ENCODE data around the gene HSH2D. TPM values are rescaled to one million over a fixed set of nuclear protein-coding genes. Genes with fewer than 3 reads are reported as not detected.
A peak's percentile ranks its signal among the peaks of the same experiment; 100 is the strongest.

The HSH2D gene
- total and polyA plus RNA-seq, 12 donors, result 0.21 to 4.7 (median 0.97) TPM; not detected in 1

DNA sequence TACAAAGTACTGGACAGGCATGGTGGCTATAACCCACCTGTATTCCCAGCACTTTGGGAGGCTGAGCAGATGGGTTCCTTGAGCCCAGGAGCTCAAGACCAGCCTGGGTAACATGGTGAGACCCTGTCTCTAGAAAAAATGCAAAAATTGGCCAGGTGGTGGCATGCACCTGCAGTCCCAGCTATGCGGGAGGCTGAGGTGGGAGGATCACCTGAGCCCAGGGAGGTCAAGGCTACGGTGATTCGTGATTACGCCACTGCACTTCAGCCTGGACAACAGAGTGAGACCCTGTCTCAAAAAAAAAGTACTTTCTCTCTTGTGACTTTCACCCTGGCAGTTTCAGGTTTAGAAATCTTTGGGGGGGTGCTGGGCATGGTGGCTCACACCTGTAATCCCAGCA lies 43.0 kb upstream of the HSH2D start:
- Histone ChIP-seq H3K4me1 (replicated peaks in 1 of 2) (peaks cover 8 to 11% of the 10 kb centered on the region in 2 donors), H3K36me3 (replicated peaks in 1 of 2) (peaks cover 0 to 83% of the 10 kb centered on the region in 2 donors), H3K4me3 (no peak overlapping the region), H3K27me3 (no peaks in the 10 kb centered on the region), H3K27ac (peak overlapping the region in 2 of 5 donors; percentile 75 to 78), H3K9me3 (replicated peaks in 1 of 3) (no peaks in the 10 kb centered on the region)
- intact Hi-C loops (cut with DNase I), result no loop called here
- TF ChIP-seq, protein P1, sequence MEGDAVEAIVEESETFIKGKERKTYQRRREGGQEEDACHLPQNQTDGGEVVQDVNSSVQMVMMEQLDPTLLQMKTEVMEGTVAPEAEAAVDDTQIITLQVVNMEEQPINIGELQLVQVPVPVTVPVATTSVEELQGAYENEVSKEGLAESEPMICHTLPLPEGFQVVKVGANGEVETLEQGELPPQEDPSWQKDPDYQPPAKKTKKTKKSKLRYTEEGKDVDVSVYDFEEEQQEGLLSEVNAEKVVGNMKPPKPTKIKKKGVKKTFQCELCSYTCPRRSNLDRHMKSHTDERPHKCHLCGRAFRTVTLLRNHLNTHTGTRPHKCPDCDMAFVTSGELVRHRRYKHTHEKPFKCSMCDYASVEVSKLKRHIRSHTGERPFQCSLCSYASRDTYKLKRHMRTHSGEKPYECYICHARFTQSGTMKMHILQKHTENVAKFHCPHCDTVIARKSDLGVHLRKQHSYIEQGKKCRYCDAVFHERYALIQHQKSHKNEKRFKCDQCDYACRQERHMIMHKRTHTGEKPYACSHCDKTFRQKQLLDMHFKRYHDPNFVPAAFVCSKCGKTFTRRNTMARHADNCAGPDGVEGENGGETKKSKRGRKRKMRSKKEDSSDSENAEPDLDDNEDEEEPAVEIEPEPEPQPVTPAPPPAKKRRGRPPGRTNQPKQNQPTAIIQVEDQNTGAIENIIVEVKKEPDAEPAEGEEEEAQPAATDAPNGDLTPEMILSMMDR (IDR thresholded peaks at IDR 0.05), result no peak
- TF ChIP-seq POLR2A (IDR thresholded peaks at IDR 0.05), result no peak
- no peak for DNase-seq
- 81 to 86% (median 85%) methylated on average over 3 to 4 of the region's 4 CpGs for WGBS, 4 donors

DNA sequence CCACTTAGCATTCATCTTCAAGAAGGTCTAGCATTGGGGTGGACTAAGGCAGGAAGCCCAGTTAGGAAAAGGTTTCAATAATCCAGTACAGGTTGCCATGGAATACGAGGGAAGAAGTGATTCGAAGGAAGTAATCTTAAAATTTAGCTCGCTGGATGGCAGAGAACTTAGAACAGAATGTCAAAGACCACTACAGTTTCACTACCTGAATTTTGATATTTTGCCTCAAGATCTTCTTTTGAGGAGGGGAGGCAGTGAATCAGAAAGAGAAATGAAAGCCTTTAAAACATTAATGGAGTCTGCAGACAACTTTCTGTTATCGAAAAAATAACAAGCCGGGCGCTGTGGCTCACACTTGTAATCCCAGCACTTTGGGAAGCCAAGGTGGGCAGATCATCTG lies 38.8 kb upstream of the HSH2D start:
- no peaks in the 10 kb centered on the region for H3K27me3 ChIP-seq
- intact Hi-C loops (cut with DNase I), result no loop called here
- H3K27ac ChIP-seq, result no peak overlapping the region
- TF ChIP-seq, protein P1 (IDR thresholded peaks at IDR 0.05), result no peak
- TF ChIP-seq POLR2A (IDR thresholded peaks at IDR 0.05), result no peak
- no peak for DNase-seq
- 79 to 88% (median 83%) methylated on average over 6 of the region's 6 CpGs for WGBS, 4 donors
- H3K4me1 ChIP-seq (replicated peaks in 1 of 2), result peaks cover 4 to 9% of the 10 kb centered on the region in 2 donors
- H3K4me3 ChIP-seq, result no peak overlapping the region
- H3K9me3 ChIP-seq (replicated peaks in 1 of 3), result no peaks in the 10 kb centered on the region
- peaks cover 0 to 42% of the 10 kb centered on the region in 2 donors for H3K36me3 ChIP-seq (replicated peaks in 1 of 2)

DNA sequence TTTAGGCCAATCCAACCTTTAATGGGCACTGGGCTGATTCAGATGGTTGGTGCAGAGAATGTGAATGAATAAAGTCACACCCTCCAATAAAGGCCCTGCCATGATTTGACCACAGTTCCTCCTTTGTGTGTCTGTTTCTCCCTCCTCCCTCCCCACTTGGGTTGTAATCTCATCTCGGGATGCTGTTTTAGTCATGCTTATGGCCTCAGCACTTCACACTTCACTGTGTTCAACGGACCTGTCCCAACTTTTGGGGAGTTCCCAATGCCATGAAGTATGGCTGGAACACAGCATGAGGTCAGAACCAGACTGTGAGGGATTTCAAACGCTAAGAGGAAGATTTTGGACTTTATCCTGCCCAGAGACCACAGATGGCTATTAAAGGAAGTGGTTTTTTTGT lies 37.4 kb upstream of the HSH2D start:
- Histone ChIP-seq H3K36me3 (replicated peaks in 1 of 2) (peaks cover 0 to 28% of the 10 kb centered on the region in 2 donors), H3K4me3 (no peak overlapping the region), H3K27me3 (no peaks in the 10 kb centered on the region), H3K27ac (peak overlapping the region in 1 of 5 donors; percentile 5), H3K9me3 (replicated peaks in 1 of 3) (no peaks in the 10 kb centered on the region), H3K4me1 (replicated peaks in 1 of 2) (peaks cover 4 to 5% of the 10 kb centered on the region in 2 donors)
- DNase-seq, result no peak
- intact Hi-C loops (cut with DNase I), result no loop called here
- TF ChIP-seq POLR2A (IDR thresholded peaks at IDR 0.05), result no peak
- TF ChIP-seq, protein P1 (IDR thresholded peaks at IDR 0.05), result no peak
- WGBS, 4 donors, result 22 to 34% (median 30%) methylated on average over 3 of the region's 3 CpGs

DNA sequence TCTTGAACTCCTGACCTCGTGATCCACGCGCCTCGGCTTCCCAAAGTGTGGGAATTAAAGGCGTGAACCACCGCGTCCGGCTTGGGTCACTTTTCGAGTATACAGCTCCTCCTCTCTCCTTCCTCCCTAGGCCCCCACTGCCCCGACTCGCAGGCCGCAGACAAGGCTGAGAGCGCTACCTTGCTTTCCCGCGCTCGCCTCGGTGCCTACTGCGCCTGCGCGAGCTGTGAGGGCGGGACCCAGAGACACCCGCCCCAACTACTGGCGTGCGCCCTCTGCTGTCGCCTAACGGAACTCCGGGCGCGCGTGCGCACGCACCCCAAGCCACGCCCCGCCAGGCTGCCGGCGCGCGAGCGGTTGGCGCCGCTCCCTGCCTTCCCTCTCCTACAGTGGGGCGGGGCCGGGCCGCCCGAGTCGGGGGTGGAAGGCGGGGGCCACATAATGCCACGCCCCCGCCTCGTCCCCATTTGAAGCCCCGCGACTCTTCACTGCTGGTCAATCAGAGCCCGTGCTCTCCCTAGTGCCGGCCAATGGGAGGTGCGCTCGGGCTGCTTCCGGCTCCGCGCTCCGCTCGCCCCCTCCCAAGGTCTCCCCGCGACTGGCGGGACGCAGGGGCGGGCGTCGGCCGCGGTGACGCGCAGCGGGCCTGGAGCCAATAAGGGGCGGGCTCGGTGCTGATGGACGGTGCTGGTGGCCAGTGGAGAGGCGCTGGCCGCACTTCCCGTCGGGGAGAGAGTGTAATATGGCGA lies 32.2 kb upstream of the HSH2D start, which contains the start of gene RAB8A:
RAB8A (plus strand) TSS at position 730 of the 749 bp plus-strand sequence; CDS start at position 743, 13 bp downstream.
- peak within 1 kb of the TSS; percentile 76 to 97 (median 90) for H3K4me3 ChIP-seq
- H3K27ac ChIP-seq, result peak within 1 kb of the TSS; percentile 79 to 93 (median 89)
- no peaks in the 10 kb centered on the region for H3K9me3 ChIP-seq (replicated peaks in 1 of 3)
- H3K27me3 ChIP-seq, result no peaks in the 10 kb centered on the region
- peak; percentile 99 for DNase-seq
- 0 to 1% (median 1%) methylated on average over 17 to 81 of the region's 81 CpGs for WGBS, 4 donors
- peaks cover 15 to 47% of the 10 kb centered on the region in 2 donors for H3K4me1 ChIP-seq (replicated peaks in 1 of 2)
- no peak for TF ChIP-seq POLR2A (IDR thresholded peaks at IDR 0.05)
- TF ChIP-seq, protein P1 (IDR thresholded peaks at IDR 0.05), result peak; percentile 84 to 100 (median 96)
- H3K36me3 ChIP-seq (replicated peaks in 1 of 2), result no peaks in the 10 kb centered on the region
- intact Hi-C loops (cut with DNase I), result loop anchor here in 1 of 2 donors (5.0 kb wide), 1 partner anchor 39 kb away; no protein-coding TSS in a partner anchor
